Gastroesophageal sphincter (tissue), 4 donors: ENCODE results near the gene DPEP2NB. TPM values are rescaled to one million over a fixed set of nuclear protein-coding genes. Genes with fewer than 3 reads are reported as not detected.
"Not testable (repeated sequence)": the region's sequence is repeated elsewhere in the genome, so short reads cannot be mapped to it uniquely, and the experiment has no call there.

Experiments used
- ATAC-seq: fragments of 150-250 bp; one replicate; pipeline ENCODE4 v1.9.1; 2016; ENCODE audit warnings: mild to moderate bottlenecking, moderate library complexity
- H3K27ac ChIP-seq, 4 donors: fragments of 200-600 bp; sonication (generic) in 3 of 4; 1 replicate in 3 of 4; 2 replicates in 1 of 4; pipeline ENCODE4 v1.5.1; 2016 to 2019
- H3K27me3 ChIP-seq: fragments of 200-600 bp; sonication (generic); one replicate; pipeline ENCODE4 v1.5.1; 2019
- H3K36me3 ChIP-seq, 2 donors: fragments of 200-600 bp; sonication (generic); one replicate each; pipeline ENCODE4 v1.5.1; 2019; ENCODE audit warnings: control low read depth in 1 of 2
- H3K4me1 ChIP-seq, 3 donors: fragments of 200-600 bp; sonication (generic); 1 replicate in 2 of 3; 2 replicates in 1 of 3; pipeline ENCODE4 v1.5.1; 2016 to 2019; ENCODE audit warnings: control low read depth in 2 of 3
- H3K4me3 ChIP-seq, 2 donors: fragments of 200-600 bp; sonication (generic); one replicate each; pipeline ENCODE4 v1.5.1; 2019; ENCODE audit warnings: mild to moderate bottlenecking in 1 of 2, moderate library complexity in 1 of 2
- H3K9me3 ChIP-seq, 3 donors: fragments of 200-600 bp; sonication (generic); one replicate each; pipeline ENCODE4 v1.5.1; 2017 to 2019; ENCODE audit warnings: control low read depth in 2 of 3
- EP300 ChIP-seq: sonication (generic); formaldehyde crosslinking; IDR thresholded peaks from one replicate; pipeline ENCODE4 v1.6.1; 2017; ENCODE audit warnings: antibody characterized with exemption, mild to moderate bottlenecking
- POLR2A ChIP-seq, 2 donors: fragments of 450-650 bp; IDR thresholded peaks; one replicate each; pipeline ENCODE4 v1.6.1; 2017; ENCODE audit warnings: antibody characterized with exemption in 2 of 2, mild to moderate bottlenecking in 2 of 2, moderate library complexity in 1 of 2
- POLR2AphosphoS5 ChIP-seq: sonication (generic); formaldehyde crosslinking; IDR thresholded peaks from one replicate; pipeline ENCODE4 v1.6.1; 2017; ENCODE audit warnings: antibody characterized with exemption
- WGBS, 2 donors: methylation state at CpG; one replicate each; pipeline ENCODE4 v1.1.5; 2018; ENCODE audit warnings: low coverage in 1 of 2; 5-methylcytosine and 5-hydroxymethylcytosine counted together
- total RNA-seq, 4 donors: library from RNA; depleted of rRNA; stranded (reverse); fragments of >200 nt; gene quantifications; one replicate each; pipeline ENCODE4 v1.1.0, GENCODE V29; 2016
- TF ChIP-seq, protein P1 (sequence below), 4 experiments: fragments of 200-600 bp in 2 of 4; fragments of 450-650 bp in 2 of 4; sonication (generic) in 1 of 4; IDR thresholded peaks; one replicate each; pipeline ENCODE4 v1.5.1; 2017 to 2019; ENCODE audit warnings: antibody characterized with exemption in 4 of 4, mild to moderate bottlenecking in 2 of 4, moderate library complexity in 2 of 4

Gene DPEP2NB
- total RNA-seq, 4 donors from 2014 or later = not detected

DNA sequence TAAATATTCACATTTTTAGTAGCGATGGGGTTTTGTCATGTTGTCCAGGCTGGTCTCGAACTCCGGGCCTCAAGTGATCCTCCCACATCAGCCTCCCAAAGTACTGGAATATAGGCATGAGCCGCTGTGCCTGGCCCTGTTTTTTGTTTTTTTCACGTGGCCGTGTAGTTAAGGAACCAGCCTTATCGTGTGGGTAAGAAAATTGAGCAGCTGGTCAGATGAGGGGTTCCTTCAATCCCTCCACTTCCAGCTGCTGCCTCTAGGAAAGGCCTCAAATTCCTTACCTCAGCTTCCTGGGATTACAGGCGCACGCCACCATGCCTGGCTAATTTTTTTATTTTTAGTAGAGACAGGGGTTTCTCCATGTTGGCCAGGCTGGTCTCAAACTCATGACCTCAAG lies 10.5 kb downstream of the DPEP2NB start:
- TF ChIP-seq EP300 (no peak), POLR2A (IDR thresholded peaks at IDR 0.05) (no peak), POLR2AphosphoS5 (no peak)
- TF ChIP-seq, protein P1, sequence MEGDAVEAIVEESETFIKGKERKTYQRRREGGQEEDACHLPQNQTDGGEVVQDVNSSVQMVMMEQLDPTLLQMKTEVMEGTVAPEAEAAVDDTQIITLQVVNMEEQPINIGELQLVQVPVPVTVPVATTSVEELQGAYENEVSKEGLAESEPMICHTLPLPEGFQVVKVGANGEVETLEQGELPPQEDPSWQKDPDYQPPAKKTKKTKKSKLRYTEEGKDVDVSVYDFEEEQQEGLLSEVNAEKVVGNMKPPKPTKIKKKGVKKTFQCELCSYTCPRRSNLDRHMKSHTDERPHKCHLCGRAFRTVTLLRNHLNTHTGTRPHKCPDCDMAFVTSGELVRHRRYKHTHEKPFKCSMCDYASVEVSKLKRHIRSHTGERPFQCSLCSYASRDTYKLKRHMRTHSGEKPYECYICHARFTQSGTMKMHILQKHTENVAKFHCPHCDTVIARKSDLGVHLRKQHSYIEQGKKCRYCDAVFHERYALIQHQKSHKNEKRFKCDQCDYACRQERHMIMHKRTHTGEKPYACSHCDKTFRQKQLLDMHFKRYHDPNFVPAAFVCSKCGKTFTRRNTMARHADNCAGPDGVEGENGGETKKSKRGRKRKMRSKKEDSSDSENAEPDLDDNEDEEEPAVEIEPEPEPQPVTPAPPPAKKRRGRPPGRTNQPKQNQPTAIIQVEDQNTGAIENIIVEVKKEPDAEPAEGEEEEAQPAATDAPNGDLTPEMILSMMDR (IDR thresholded peaks at IDR 0.05) = no peak
- Histone ChIP-seq H3K27me3 (no peaks in the 10 kb centered on the region), H3K4me3 (no peak overlapping the region), H3K36me3 (no peaks in the 10 kb centered on the region), H3K4me1 (peaks cover 0 to 2% (median 0%) of the 10 kb centered on the region in 3 donors), H3K27ac (peak overlapping the region in 3 of 4 donors; percentile 51 to 61 (median 60)), H3K9me3 (no peaks in the 10 kb centered on the region)
- ATAC-seq = no peak
- 73% methylated on average over 9 of the region's 9 CpGs; no CpG with 5 or more reads in 1 of the 2 donors for WGBS, 2 donors

DNA sequence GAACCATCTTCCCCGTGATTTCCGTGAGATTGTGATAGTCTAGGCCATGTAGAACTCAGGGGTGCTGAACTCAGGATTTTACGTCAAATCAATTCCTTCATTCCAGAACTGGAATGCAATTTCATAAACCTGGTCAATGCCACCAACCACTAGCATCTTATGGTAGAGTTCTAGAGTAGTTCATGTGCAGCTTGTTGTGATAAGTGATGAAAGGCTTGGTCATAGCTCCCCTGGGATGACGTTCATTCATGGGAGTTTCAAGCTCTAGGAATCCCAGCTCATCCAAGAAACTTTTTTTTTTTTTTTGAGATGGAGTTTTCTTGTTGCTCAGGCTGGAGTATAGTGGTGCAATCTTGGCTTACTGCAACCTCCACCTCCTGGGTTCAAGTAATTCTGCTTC lies 12.7 kb downstream of the DPEP2NB start:
- ATAC-seq = no peak
- WGBS, 2 donors = 84 to 89% methylated on average over 4 of the region's 4 CpGs
- Histone ChIP-seq H3K36me3 (no peaks in the 10 kb centered on the region), H3K9me3 (no peaks in the 10 kb centered on the region), H3K4me1 (peaks cover 0 to 7% (median 0%) of the 10 kb centered on the region in 3 donors), H3K27ac (no peak overlapping the region), H3K4me3 (no peak overlapping the region), H3K27me3 (no peaks in the 10 kb centered on the region)
- TF ChIP-seq POLR2AphosphoS5 (no peak), EP300 (no peak), POLR2A (IDR thresholded peaks at IDR 0.05) (no peak)
- TF ChIP-seq, protein P1 (IDR thresholded peaks at IDR 0.05) = no peak

GRCh38 chr16:68000450-68000849 lies 15.3 kb downstream of the DPEP2NB start:
- H3K9me3 ChIP-seq = no peaks in the 10 kb centered on the region
- H3K4me3 ChIP-seq = no peak overlapping the region
- no peak for ATAC-seq
- WGBS, 2 donors = 29 to 48% methylated on average over 2 to 3 of the region's 3 CpGs
- H3K27ac ChIP-seq = peak overlapping the region in 2 of 4 donors; percentile 8 to 47
- no peaks in the 10 kb centered on the region for H3K27me3 ChIP-seq
- H3K4me1 ChIP-seq = peaks cover 0 to 7% (median 0%) of the 10 kb centered on the region in 3 donors
- no peaks in the 10 kb centered on the region for H3K36me3 ChIP-seq
- TF ChIP-seq, protein P1 (IDR thresholded peaks at IDR 0.05) = no peak
- TF ChIP-seq POLR2A (IDR thresholded peaks at IDR 0.05) = no peak

DNA sequence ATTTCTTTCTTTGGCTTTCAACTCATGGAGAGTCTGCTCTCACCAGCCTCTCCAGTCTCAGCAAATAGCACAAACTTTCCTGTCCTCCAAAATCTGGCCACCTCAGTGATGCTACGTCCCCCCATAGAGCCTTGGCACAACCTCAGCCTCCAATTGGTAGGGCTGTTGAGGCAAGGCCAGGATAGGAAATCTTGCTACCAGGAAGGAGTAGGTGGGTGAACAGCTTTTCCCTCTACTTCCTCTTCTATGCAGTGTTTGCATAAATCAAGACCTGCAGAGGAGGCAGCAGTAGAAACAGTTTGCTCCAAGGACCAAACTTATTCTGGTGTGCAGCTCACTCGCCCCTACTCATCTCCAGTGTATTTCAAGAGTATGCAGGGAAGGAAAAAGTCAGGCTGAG lies 15.7 kb downstream of the DPEP2NB start:
- peak overlapping the region in 3 of 4 donors; percentile 8 to 47 (median 14) for H3K27ac ChIP-seq
- WGBS, 2 donors = 35 to 40% methylated on average over 1 to 2 of the region's 2 CpGs

GRCh38 chr16:67998779-67999688 lies 16.7 kb downstream of the DPEP2NB start, which contains the start of gene DPEP2:
Gene DPEP2 (minus strand): TSS chr16:67999484. CDS start chr16:67993212, 6,272 bp downstream.
- not testable (repeated sequence) for H3K4me1 ChIP-seq, H3K9me3 ChIP-seq, H3K36me3 ChIP-seq, H3K27me3 ChIP-seq
- TF ChIP-seq POLR2A (IDR thresholded peaks at IDR 0.05) = peak in 1 of 2 donors; percentile 25
- peak; percentile 66 for ATAC-seq
- 76 to 82% methylated on average over 11 to 12 of the region's 18 CpGs for WGBS, 2 donors
- peak within 1 kb of the TSS in 1 of 2 donors; percentile 16 for H3K4me3 ChIP-seq
- H3K27ac ChIP-seq = peak within 1 kb of the TSS in 3 of 4 donors; percentile 8 to 47 (median 14)

More for the DNA sequence above, 15.7 kb downstream of the DPEP2NB start:
- Histone ChIP-seq H3K4me1 (peaks cover 0 to 7% (median 0%) of the 10 kb centered on the region in 3 donors), H3K4me3 (no peak overlapping the region), H3K27me3 (no peaks in the 10 kb centered on the region), H3K36me3 (no peaks in the 10 kb centered on the region), H3K9me3 (no peaks in the 10 kb centered on the region)
- ATAC-seq = no peak
- no peak for TF ChIP-seq POLR2AphosphoS5
- no peak for TF ChIP-seq POLR2A (IDR thresholded peaks at IDR 0.05)

DNA sequence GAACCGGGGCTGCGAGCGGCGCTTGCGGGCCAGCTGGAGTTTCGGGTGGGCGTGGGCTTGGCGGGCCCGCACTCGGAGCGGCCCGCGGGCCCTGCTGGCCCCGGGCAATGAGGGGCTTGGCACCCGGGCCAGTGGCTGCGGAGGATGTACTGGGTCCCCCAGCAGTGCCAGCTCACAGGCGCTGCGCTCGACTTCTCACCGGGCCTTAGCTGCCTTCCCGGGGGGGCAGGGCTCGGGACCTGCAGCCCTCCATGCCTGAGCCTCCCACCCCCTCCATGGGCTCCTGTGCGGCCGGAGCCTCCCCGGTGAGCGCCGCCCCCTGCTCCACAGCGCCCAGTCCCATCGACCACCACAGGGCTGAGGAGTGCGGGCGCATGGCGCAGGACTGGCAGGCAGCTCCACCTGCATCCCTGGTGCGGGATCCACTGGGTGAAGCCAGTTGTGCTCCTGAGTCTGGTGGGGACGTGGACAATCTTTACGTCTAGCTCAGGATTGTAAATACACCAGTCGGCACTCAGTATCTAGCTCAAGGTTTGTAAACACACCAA lies 17.4 kb downstream of the DPEP2NB start:
- peaks cover 0 to 15% (median 6%) of the 10 kb centered on the region in 3 donors for H3K4me1 ChIP-seq
- not testable (repeated sequence) for H3K9me3 ChIP-seq, H3K4me3 ChIP-seq, H3K36me3 ChIP-seq, ATAC-seq, H3K27me3 ChIP-seq, H3K27ac ChIP-seq
- 100% methylated on average over 6 of the region's 36 CpGs; no CpG with 5 or more reads in 1 of the 2 donors for WGBS, 2 donors
